ENCODE results near the gene SMIM13. TPM values are rescaled to one million over a fixed set of nuclear protein-coding genes. Genes with fewer than 3 reads are reported as not detected.
A peak's percentile ranks its signal among the peaks of the same experiment; 100 is the strongest.

The SMIM13 gene
- polyA plus RNA-seq, 4 donors, result 17.0 to 20.8 (median 20.2) TPM

GRCh38 chr6:11149551-11149950 is 55.9 kb downstream of the SMIM13 start:
- DNase-seq (ENCODE audit: low read depth in 4 of 4, low spot score in 3 of 4), result no peak

- no peak for DNase-seq (ENCODE audit: low read depth in 4 of 4, low spot score in 3 of 4)
Observed at GRCh38 chr6:11151488-11151887, 57.9 kb downstream of the SMIM13 start.

- no peak for DNase-seq (ENCODE audit: low read depth in 4 of 4, low spot score in 3 of 4)
Observed at GRCh38 chr6:11152581-11152980, 58.9 kb downstream of the SMIM13 start.

- no peak for DNase-seq (ENCODE audit: low read depth in 4 of 4, low spot score in 3 of 4)
Observed at GRCh38 chr6:11153447-11153846, 59.8 kb downstream of the SMIM13 start.

GRCh38 chr6:11155589-11155988 is 62.0 kb downstream of the SMIM13 start:
- no peak for DNase-seq (ENCODE audit: low read depth in 4 of 4, low spot score in 3 of 4)

- DNase-seq (ENCODE audit: low read depth in 4 of 4, low spot score in 3 of 4), result no peak
Observed at GRCh38 chr6:11160199-11160598, 66.6 kb downstream of the SMIM13 start.

GRCh38 chr6:11161031-11161956 is 67.7 kb downstream of the SMIM13 start:
- no peak for DNase-seq (ENCODE audit: low read depth in 4 of 4, low spot score in 3 of 4)

- no peak for DNase-seq (ENCODE audit: low read depth in 4 of 4, low spot score in 3 of 4)
Observed at GRCh38 chr6:11162262-11162661, 68.6 kb downstream of the SMIM13 start.

- DNase-seq (ENCODE audit: low read depth in 4 of 4, low spot score in 3 of 4), result no peak
Observed at GRCh38 chr6:11163932-11164331, 70.3 kb downstream of the SMIM13 start.

- no peak for DNase-seq (ENCODE audit: low read depth in 4 of 4, low spot score in 3 of 4)
Observed at GRCh38 chr6:11164717-11165646, 71.3 kb downstream of the SMIM13 start.

- DNase-seq (ENCODE audit: low read depth in 4 of 4, low spot score in 3 of 4), result no peak
Observed at GRCh38 chr6:11166948-11167347, 73.3 kb downstream of the SMIM13 start.

- no peak for DNase-seq (ENCODE audit: low read depth in 4 of 4, low spot score in 3 of 4)
Observed at GRCh38 chr6:11168091-11168635, 74.5 kb downstream of the SMIM13 start.

- no peak for DNase-seq (ENCODE audit: low read depth in 4 of 4, low spot score in 3 of 4)
Observed at GRCh38 chr6:11171952-11172351, 78.3 kb downstream of the SMIM13 start.

- peak; percentile 55 to 66 (median 65) for DNase-seq (ENCODE audit: low read depth in 4 of 4, low spot score in 3 of 4)
Observed at GRCh38 chr6:11172501-11173327, 79.1 kb downstream of the SMIM13 start.

- DNase-seq (ENCODE audit: low read depth in 4 of 4, low spot score in 3 of 4), result no peak
Observed at GRCh38 chr6:11174242-11174611, 80.6 kb downstream of the SMIM13 start.

GRCh38 chr6:11177271-11177670 is 83.6 kb downstream of the SMIM13 start:
- DNase-seq (ENCODE audit: low read depth in 4 of 4, low spot score in 3 of 4), result no peak

- no peak for DNase-seq (ENCODE audit: low read depth in 4 of 4, low spot score in 3 of 4)
Observed at GRCh38 chr6:11179088-11179418, 85.4 kb downstream of the SMIM13 start.

- no peak for DNase-seq (ENCODE audit: low read depth in 4 of 4, low spot score in 3 of 4)
Observed at GRCh38 chr6:11179419-11180202, 86.0 kb downstream of the SMIM13 start.

GRCh38 chr6:11181478-11182136 is 88.0 kb downstream of the SMIM13 start:
- DNase-seq (ENCODE audit: low read depth in 4 of 4, low spot score in 3 of 4), result no peak

All from right renal pelvis (tissue), 4 donors.